Body of pancreas (tissue), 4 donors: ENCODE results near the gene VWA8. TPM values are rescaled to one million over a fixed set of nuclear protein-coding genes. Genes with fewer than 3 reads are reported as not detected.
A peak's percentile ranks its signal among the peaks of the same experiment; 100 is the strongest.

Experiments used
- ATAC-seq: fragments of 150-250 bp; one replicate; pipeline ENCODE4 v1.9.1; 2016
- DNase-seq, 4 donors: peaks; one replicate each; pipeline ENCODE4 v3.0.0-alpha.2; 2019
- H3K27ac ChIP-seq, 4 donors: fragments of 200-600 bp; sonication (generic); 1 replicate in 3 of 4; 2 replicates in 1 of 4; pipeline versions ENCODE4 v1.5.1 to v1.6.1; 2016 to 2019; ENCODE audit warnings: mild to moderate bottlenecking in 1 of 4, mixed read lengths in 1 of 4, moderate library complexity in 1 of 4
- H3K27me3 ChIP-seq, 2 donors: fragments of 200-600 bp; sonication (generic); one replicate each; pipeline ENCODE4 v1.6.0; 2016; ENCODE audit warnings: mild to moderate bottlenecking in 1 of 2
- H3K36me3 ChIP-seq, 2 donors: fragments of 200-600 bp; sonication (generic); replicated peaks in 1 of 2; 2 replicates each; pipeline ENCODE4 v1.5.1; 2016; ENCODE audit warnings: low read depth in 2 of 2; ENCODE audit not compliant: insufficient read depth in 1 of 2
- H3K4me1 ChIP-seq: fragments of 200-600 bp; sonication (generic); one replicate; pipeline ENCODE4 v1.6.0; 2016
- H3K4me3 ChIP-seq, 2 donors: fragments of 200-600 bp; sonication (generic); 1 replicate in 1 of 2; 2 replicates in 1 of 2; pipeline ENCODE4 v1.5.1; 2016 to 2019
- H3K9me3 ChIP-seq, 3 donors: fragments of 200-600 bp; sonication (generic); 1 replicate in 2 of 3; 2 replicates in 1 of 3; pipeline ENCODE4 v1.5.1; 2016
- CTCF ChIP-seq, 7 experiments: fragments of 450-650 bp in 4 of 7; fragments of 200-600 bp in 3 of 7; sonication (generic) in 3 of 7; IDR thresholded peaks; one replicate each; pipeline ENCODE4 v1.5.1; 2016 to 2019; ENCODE audit warnings: antibody characterized with exemption in 7 of 7
- POLR2A ChIP-seq, 3 donors: fragments of 450-650 bp; IDR thresholded peaks; one replicate each; pipeline ENCODE4 v1.6.1; 2016; ENCODE audit warnings: antibody characterized with exemption in 3 of 3, mild to moderate bottlenecking in 2 of 3
- WGBS, 2 donors: methylation state at CpG; one replicate each; pipeline ENCODE4 v1.1.5; 2017; 5-methylcytosine and 5-hydroxymethylcytosine counted together
- intact Hi-C: fragments of 100-400 bp; cut with DNase I; formaldehyde crosslinking; loops from one replicate; pipeline ENCODE4 v1.15.1; 2023
- total RNA-seq, 2 donors: library from RNA; depleted of rRNA; stranded (reverse); fragments of >200 nt; gene quantifications; one replicate each; pipeline ENCODE4 v1.1.0, GENCODE V29; 2016

The VWA8 gene
- total RNA-seq, 2 donors from 2014 or later: 15.8 to 29.3 TPM

- peak in 1 of 4 donors; percentile 14 for DNase-seq
- no peak for ATAC-seq
- WGBS, 2 donors: 40 to 42% methylated on average over 1 of the region's 1 CpG
- Histone ChIP-seq H3K9me3 (no peaks in the 10 kb centered on the region), H3K27ac (no peak overlapping the region), H3K36me3 (no peaks in the 10 kb centered on the region), H3K4me1 (peaks cover 26% of the 10 kb centered on the region), H3K4me3 (no peak overlapping the region), H3K27me3 (no peaks in the 10 kb centered on the region)
- intact Hi-C loops: no loop called here
- TF ChIP-seq CTCF (IDR thresholded peaks at IDR 0.05) (no peak), POLR2A (IDR thresholded peaks at IDR 0.05) (no peak)
These were observed 194.5 kb downstream of the VWA8 start for GRCh38 chr13:41766439-41766838.

- no peak for ATAC-seq
- no peaks in the 10 kb centered on the region for H3K27me3 ChIP-seq
- 84 to 92% methylated on average over 5 of the region's 5 CpGs for WGBS, 2 donors
These were observed 195.1 kb downstream of the VWA8 start for GRCh38 chr13:41765813-41766212.

GRCh38 chr13:41765020-41765419, 195.9 kb downstream of the VWA8 start:
- Histone ChIP-seq H3K36me3 (no peaks in the 10 kb centered on the region), H3K4me3 (no peak overlapping the region), H3K9me3 (no peaks in the 10 kb centered on the region), H3K27ac (no peak overlapping the region), H3K4me1 (peaks cover 26% of the 10 kb centered on the region), H3K27me3 (no peaks in the 10 kb centered on the region)
- TF ChIP-seq CTCF (IDR thresholded peaks at IDR 0.05) (no peak), POLR2A (IDR thresholded peaks at IDR 0.05) (no peak)
- DNase-seq (no peak), ATAC-seq (no peak)
- intact Hi-C loops: no loop called here
- 58 to 89% methylated on average over 1 of the region's 1 CpG for whole genome bisulfite sequencing, 2 donors

More at GRCh38 chr13:41765813-41766212, 195.1 kb downstream of the VWA8 start:
- TF ChIP-seq POLR2A (IDR thresholded peaks at IDR 0.05) (no peak), CTCF (IDR thresholded peaks at IDR 0.05) (no peak)
- no peak for DNase-seq
- Histone ChIP-seq H3K36me3 (no peaks in the 10 kb centered on the region), H3K9me3 (no peaks in the 10 kb centered on the region), H3K4me3 (no peak overlapping the region), H3K4me1 (peaks cover 26% of the 10 kb centered on the region), H3K27ac (no peak overlapping the region)
- intact Hi-C loops: no loop called here

- intact Hi-C loops: no loop called here
- no peak for TF ChIP-seq CTCF (IDR thresholded peaks at IDR 0.05)
- no peak for TF ChIP-seq POLR2A (IDR thresholded peaks at IDR 0.05)
These were observed 196.4 kb downstream of the VWA8 start for GRCh38 chr13:41764558-41764957.

GRCh38 chr13:41763782-41764181, 197.1 kb downstream of the VWA8 start:
- no peaks in the 10 kb centered on the region for H3K27me3 ChIP-seq
- H3K4me3 ChIP-seq: no peak overlapping the region
- intact Hi-C loops: no loop called here
- H3K9me3 ChIP-seq: no peaks in the 10 kb centered on the region
- ATAC-seq: peak; percentile 88
- WGBS, 2 donors: 29 to 34% methylated on average over 3 of the region's 3 CpGs
- peaks cover 26% of the 10 kb centered on the region for H3K4me1 ChIP-seq
- H3K27ac ChIP-seq: peak overlapping the region in 3 of 4 donors; percentile 9 to 45 (median 16)
- TF ChIP-seq POLR2A (IDR thresholded peaks at IDR 0.05) (no peak), CTCF (IDR thresholded peaks at IDR 0.05) (no peak)
- DNase-seq: peak; percentile 14 to 60 (median 41)
- no peaks in the 10 kb centered on the region for H3K36me3 ChIP-seq

More at GRCh38 chr13:41764558-41764957, 196.4 kb downstream of the VWA8 start:
- no peak overlapping the region for H3K4me3 ChIP-seq
- DNase-seq: no peak
- no peaks in the 10 kb centered on the region for H3K36me3 ChIP-seq
- ATAC-seq: no peak
- H3K4me1 ChIP-seq: peaks cover 26% of the 10 kb centered on the region
- no peaks in the 10 kb centered on the region for H3K27me3 ChIP-seq
- WGBS, 2 donors: 88 to 90% methylated on average over 4 of the region's 4 CpGs
- H3K9me3 ChIP-seq: no peaks in the 10 kb centered on the region
- H3K27ac ChIP-seq: peak overlapping the region in 3 of 4 donors; percentile 9 to 45 (median 16)
